ENCODE data around the gene AQP7.
"Not testable (repeated sequence)": the region's sequence is repeated elsewhere in the genome, so short reads cannot be mapped to it uniquely, and the experiment has no call there.

Gene AQP7

GRCh38 chr9:33402371-33402770 lies at the start of gene AQP7:
Gene AQP7 (minus strand): TSS chr9:33402568. CDS start chr9:33401262, 1,306 bp downstream.
- not testable (repeated sequence) for DNase-seq (ENCODE audit: low spot score); FAIRE-seq

- FAIRE-seq (no peak), DNase-seq (ENCODE audit: low spot score) (no peak)
Measured at GRCh38 chr9:33450621-33451146, 48.3 kb upstream of the AQP7 start.

GRCh38 chr9:33449715-33450114 lies 47.3 kb upstream of the AQP7 start:
- no peak for FAIRE-seq
- DNase-seq (ENCODE audit: low spot score) = no peak

GRCh38 chr9:33447799-33448553 lies 45.6 kb upstream of the AQP7 start:
- DNase-seq (ENCODE audit: low spot score) (no peak), FAIRE-seq (no peak)

GRCh38 chr9:33446946-33447798 lies 44.8 kb upstream of the AQP7 start, which contains the start of gene AQP3:
Gene AQP3 (minus strand): TSS chr9:33447593. CDS start chr9:33447530, 63 bp downstream.
- DNase-seq (ENCODE audit: low spot score) = peak; percentile 67
- FAIRE-seq = peak; percentile 78

- no peak for FAIRE-seq
- DNase-seq (ENCODE audit: low spot score) = peak; percentile 50
Measured at GRCh38 chr9:33446240-33446945, 44.0 kb upstream of the AQP7 start.

GRCh38 chr9:33445389-33446239 lies 43.2 kb upstream of the AQP7 start:
- FAIRE-seq (no peak), DNase-seq (ENCODE audit: low spot score) (no peak)

GRCh38 chr9:33443464-33444154 lies 41.2 kb upstream of the AQP7 start:
- no peak for FAIRE-seq
- DNase-seq (ENCODE audit: low spot score) = no peak

GRCh38 chr9:33443047-33443446 lies 40.7 kb upstream of the AQP7 start:
- FAIRE-seq = no peak

GRCh38 chr9:33442125-33442524 lies 39.8 kb upstream of the AQP7 start:
- FAIRE-seq (no peak), DNase-seq (ENCODE audit: low spot score) (no peak)

More at GRCh38 chr9:33443047-33443446, 40.7 kb upstream of the AQP7 start:
- no peak for DNase-seq (ENCODE audit: low spot score)

GRCh38 chr9:33440609-33441008 lies 38.2 kb upstream of the AQP7 start:
- FAIRE-seq = no peak
- no peak for DNase-seq (ENCODE audit: low spot score)

GRCh38 chr9:33440204-33440603 lies 37.8 kb upstream of the AQP7 start:
- DNase-seq (ENCODE audit: low spot score) = no peak
- FAIRE-seq = no peak

- FAIRE-seq (no peak), DNase-seq (ENCODE audit: low spot score) (no peak)
Measured at GRCh38 chr9:33439731-33440130, 37.4 kb upstream of the AQP7 start.

- no peak for FAIRE-seq
Measured at GRCh38 chr9:33438926-33439680, 36.7 kb upstream of the AQP7 start.

GRCh38 chr9:33437898-33438297 lies 35.5 kb upstream of the AQP7 start:
- DNase-seq (ENCODE audit: low spot score) (no peak), FAIRE-seq (no peak)

More at GRCh38 chr9:33438926-33439680, 36.7 kb upstream of the AQP7 start:
- DNase-seq (ENCODE audit: low spot score) = no peak

GRCh38 chr9:33437205-33437604 lies 34.8 kb upstream of the AQP7 start:
- FAIRE-seq = no peak
- DNase-seq (ENCODE audit: low spot score) = no peak

GRCh38 chr9:33436445-33436844 lies 34.1 kb upstream of the AQP7 start:
- no peak for FAIRE-seq

GRCh38 chr9:33435821-33436277 lies 33.5 kb upstream of the AQP7 start:
- FAIRE-seq (no peak), DNase-seq (ENCODE audit: low spot score) (no peak)

More at GRCh38 chr9:33436445-33436844, 34.1 kb upstream of the AQP7 start:
- DNase-seq (ENCODE audit: low spot score) = no peak
